H1 (cell line): ENCODE results near the gene PPFIBP2. TPM values are rescaled to one million over a fixed set of nuclear protein-coding genes. Genes with fewer than 3 reads are reported as not detected.

Source experiments
- CTCF ChIA-PET: fragments of 300-600 bp; sonication (Branson Sonifier 250); formaldehyde crosslinking; loops from one replicate; lab custom pipeline; 2021; ENCODE audit not compliant: partially characterized antibody; lab: Charles Lee
- POLR2A ChIA-PET: fragments of 300-600 bp; sonication (Branson Sonifier 250); formaldehyde crosslinking; loops from one replicate; lab custom pipeline; 2021; ENCODE audit warnings: inconsistent platforms; ENCODE audit not compliant: partially characterized antibody; lab: Charles Lee
- DNase-seq, 2 experiments: peaks; one replicate each; pipeline versions ENCODE4 v3.0.0 to v3.0.0-alpha.2; 2010 to 2022; ENCODE audit warnings: low spot score in 2 of 2, low read depth in 1 of 2, mixed read lengths in 1 of 2
- FAIRE-seq: peaks from 2 replicates; lab custom pipeline; 2011; peaks lifted over from hg19 to GRCh38; lab: Jason Lieb, UNC
- H2AFZ ChIP-seq: 2 replicates; pipeline ENCODE4 v1.8.1; 2012; ENCODE audit warnings: low read length, inconsistent platforms
- H2AK5ac ChIP-seq: 2 replicates; pipeline ENCODE4 v1.6.1; 2013; ENCODE audit warnings: low read depth, low read length
- H2BK120ac ChIP-seq: replicated peaks from 2 replicates; pipeline ENCODE3; 2013; ENCODE audit warnings: low read depth, low read length, inconsistent platforms
- H2BK12ac ChIP-seq: 2 replicates; pipeline ENCODE4 v1.6.1; 2013; ENCODE audit warnings: low read depth, low read length
- H2BK15ac ChIP-seq: 2 replicates; pipeline ENCODE4 v1.6.1; 2013; ENCODE audit warnings: low read length
- H2BK20ac ChIP-seq: 2 replicates; pipeline ENCODE4 v1.6.1; 2013; ENCODE audit warnings: low read length
- H2BK5ac ChIP-seq: 2 replicates; pipeline ENCODE4 v1.6.1; 2013; ENCODE audit warnings: low read depth, low read length
- H3K14ac ChIP-seq: 2 replicates; pipeline ENCODE4 v1.6.1; 2013; ENCODE audit warnings: inconsistent platforms; ENCODE audit not compliant: insufficient read length
- H3K18ac ChIP-seq: 2 replicates; pipeline ENCODE4 v1.6.1; 2013; ENCODE audit warnings: low read length; ENCODE audit errors: extremely low read depth
- H3K23ac ChIP-seq: 2 replicates; pipeline ENCODE4 v1.6.1; 2013; ENCODE audit warnings: inconsistent platforms; ENCODE audit not compliant: insufficient read length
- H3K23me2 ChIP-seq: 2 replicates; pipeline ENCODE4 v1.6.1; 2013; ENCODE audit warnings: low read depth, low read length
- H3K27ac ChIP-seq: 2 replicates; pipeline ENCODE4 v1.6.1; 2011; ENCODE audit warnings: low read depth, low read length, inconsistent platforms
- H3K27me3 ChIP-seq, 4 experiments: replicated peaks in 1 of 4; 1 replicate in 1 of 4; 2 replicates in 3 of 4; pipeline versions ENCODE4 v1.6.1 to v1.8.1; 2011 to 2013; ENCODE audit warnings: low read length in 3 of 4, mild to moderate bottlenecking in 3 of 4, inconsistent platforms in 2 of 4, mixed read lengths in 2 of 4, moderate library complexity in 1 of 4; ENCODE audit not compliant: control insufficient read depth in 3 of 4, insufficient read depth in 3 of 4; ENCODE audit errors: extremely low read depth in 1 of 4
- H3K36me3 ChIP-seq, 4 experiments: 2 replicates each; pipeline versions ENCODE4 v1.6.1 to v1.8.1; 2011 to 2013; ENCODE audit warnings: mild to moderate bottlenecking in 4 of 4, low read length in 3 of 4, moderate library complexity in 2 of 4, control low read depth in 1 of 4, inconsistent platforms in 1 of 4; ENCODE audit not compliant: insufficient read depth in 4 of 4, control insufficient read depth in 2 of 4
- H3K4ac ChIP-seq: replicated peaks from 2 replicates; pipeline ENCODE3; 2013; ENCODE audit warnings: low read length, low read depth, mixed read lengths, inconsistent platforms; ENCODE audit not compliant: insufficient read length
- H3K4me1 ChIP-seq, 4 experiments: replicated peaks in 1 of 4; 1 replicate in 1 of 4; 2 replicates in 3 of 4; pipeline versions ENCODE4 v1.6.1 to v1.8.1; 2011 to 2013; ENCODE audit warnings: low read length in 3 of 4, inconsistent platforms in 2 of 4, mixed read lengths in 1 of 4; ENCODE audit not compliant: insufficient read depth in 4 of 4, control insufficient read depth in 3 of 4
- H3K4me2 ChIP-seq, 2 experiments: 2 replicates each; pipeline versions ENCODE4 v1.6.1 to v1.8.1; 2011 to 2013; ENCODE audit warnings: low read depth in 2 of 2, low read length in 2 of 2, control low read depth in 1 of 2, inconsistent platforms in 1 of 2, mild to moderate bottlenecking in 1 of 2; ENCODE audit not compliant: insufficient read depth in 1 of 2
- H3K4me3 ChIP-seq, 4 experiments: fragments of 200-600, 300-600 bp in 1 of 4; sonication (generic), shearing (Covaris generic), sonication (Bioruptor Twin) in 1 of 4; 2 replicates each; pipeline versions ENCODE4 v1.5.1 to v1.8.1; 2011 to 2016; ENCODE audit warnings: low read length in 4 of 4, low read depth in 3 of 4, control low read depth in 2 of 4, inconsistent platforms in 2 of 4, mild to moderate bottlenecking in 2 of 4, mixed read lengths in 1 of 4, moderate library complexity in 1 of 4; ENCODE audit not compliant: insufficient read depth in 2 of 4; ENCODE audit errors: extremely low read depth in 1 of 4
- H3K56ac ChIP-seq: replicated peaks from 2 replicates; pipeline ENCODE3; 2013; ENCODE audit warnings: low read depth, mild to moderate bottlenecking, mixed read lengths, low read length, inconsistent platforms; ENCODE audit not compliant: insufficient read length
- H3K79me1 ChIP-seq: 2 replicates; pipeline ENCODE4 v1.6.1; 2013; ENCODE audit warnings: low read depth, low read length, control low read depth
- H3K79me2 ChIP-seq, 2 experiments: 2 replicates each; pipeline versions ENCODE4 v1.6.1 to v1.8.1; 2012 to 2013; ENCODE audit warnings: low read length in 2 of 2, mild to moderate bottlenecking in 2 of 2, inconsistent platforms in 1 of 2; ENCODE audit not compliant: insufficient read depth in 2 of 2, control insufficient read depth in 1 of 2
- H3K9ac ChIP-seq, 4 experiments: replicated peaks in 1 of 4; 1 replicate in 1 of 4; 2 replicates in 3 of 4; pipeline versions ENCODE4 v1.6.1 to v1.8.1; 2011 to 2013; ENCODE audit warnings: low read depth in 3 of 4, low read length in 3 of 4, control low read depth in 2 of 4, mild to moderate bottlenecking in 2 of 4, moderate library complexity in 2 of 4, inconsistent platforms in 1 of 4; ENCODE audit errors: extremely low read depth in 1 of 4
- H3K9me3 ChIP-seq, 2 experiments: 2 replicates each; pipeline versions ENCODE4 v1.6.1 to v1.8.1; 2012 to 2013; ENCODE audit warnings: mild to moderate bottlenecking in 2 of 2, moderate library complexity in 2 of 2, control low read depth in 1 of 2, inconsistent platforms in 1 of 2, low read depth in 1 of 2, low read length in 1 of 2, mixed read lengths in 1 of 2; ENCODE audit not compliant: insufficient read depth in 2 of 2
- H4K20me1 ChIP-seq, 2 experiments: replicated peaks in 1 of 2; 2 replicates each; pipeline versions ENCODE3 to v1.8.1; 2011 to 2013; ENCODE audit warnings: inconsistent platforms in 2 of 2, low read length in 2 of 2, mild to moderate bottlenecking in 1 of 2; ENCODE audit not compliant: insufficient read depth in 2 of 2, control insufficient read depth in 1 of 2
- H4K5ac ChIP-seq: 2 replicates; pipeline ENCODE4 v1.6.1; 2013; ENCODE audit warnings: low read length, low read depth, mixed read lengths, inconsistent platforms; ENCODE audit not compliant: insufficient read length
- H4K8ac ChIP-seq: 2 replicates; pipeline ENCODE4 v1.8.0; 2013; ENCODE audit warnings: mild to moderate bottlenecking, moderate library complexity, low read length, inconsistent platforms; ENCODE audit not compliant: insufficient read depth; ENCODE audit errors: extremely low read depth
- H4K91ac ChIP-seq: replicated peaks from 2 replicates; pipeline ENCODE3; 2013; ENCODE audit warnings: low read length, mixed read lengths, inconsistent platforms; ENCODE audit not compliant: insufficient read length
- HDAC2 ChIP-seq, 2 experiments: fragments of 300-600 bp in 1 of 2; sonication (generic) in 1 of 2; IDR thresholded peaks; 2 replicates each; pipeline ENCODE4 v1.6.1; 2011 to 2012; ENCODE audit warnings: low read depth in 2 of 2, low read length in 2 of 2, mild to moderate bottlenecking in 2 of 2, moderate library complexity in 2 of 2, borderline replicate concordance in 1 of 2, inconsistent platforms in 1 of 2
- NANOG ChIP-seq: IDR thresholded peaks from 2 replicates; pipeline ENCODE4 v1.6.1; 2011; ENCODE audit warnings: low read length, low read depth, mild to moderate bottlenecking, inconsistent platforms; ENCODE audit not compliant: insufficient read depth, poor library complexity, severe bottlenecking
- SIX5 ChIP-seq: IDR thresholded peaks from 2 replicates; pipeline ENCODE4 v1.6.1; 2011; ENCODE audit warnings: mild to moderate bottlenecking, low read depth, low read length
- TAF7 ChIP-seq: optimal IDR thresholded peaks from 2 replicates; pipeline ENCODE3; 2011; ENCODE audit warnings: low read depth, mild to moderate bottlenecking, inconsistent platforms, low read length, moderate library complexity, borderline replicate concordance
- WGBS, 2 experiments: shearing (Covaris generic) in 1 of 2; methylation state at CpG; one replicate each; pipeline versions ENCODE4 v1.1.6 to v1.1.7; 2013 to 2015; ENCODE audit warnings: low lambda C conversion rate in 2 of 2, mixed read lengths in 2 of 2, inconsistent platforms in 1 of 2, low coverage in 1 of 2, missing lambda C conversion rate in 1 of 2; ENCODE audit not compliant: insufficient replicate concordance in 2 of 2, insufficient coverage in 1 of 2, insufficient read length in 1 of 2; ENCODE audit errors: extremely low coverage in 1 of 2, missing lambda C conversion rate in 1 of 2; 5-methylcytosine and 5-hydroxymethylcytosine counted together
- polyA plus RNA-seq, 7 experiments: library from polyadenylated mRNA; depleted of rRNA in 3 of 7; stranded (reverse) in 5 of 7; unstranded in 2 of 7; fragments of >200 nt in 5 of 7; fragments of 200-250 nt in 2 of 7; gene quantifications; 1 replicate in 5 of 7; 2 replicates in 1 of 7; 4 replicates in 1 of 7; pipeline versions ENCODE4 v1.2.1 to v1.2.3, GENCODE V29; 2011 to 2013; ENCODE audit warnings: missing spikeins in 2 of 7, mixed read lengths in 2 of 7
- total RNA-seq: library from RNA; stranded (reverse); fragmentation: NEBNext Ultra II Directional; extraction: Animal tissue kit (Norgen Biotek cat#: 25700); gene quantifications from 2 replicates; pipeline ENCODE4 v1.2.1, GENCODE V29; 2021

PPFIBP2 gene
- total and polyA plus RNA-seq, 2 of the 8 experiments (the other 6 are each of a cell fraction or from before 2014, with no cell fraction given), result 5.5 to 9.8 TPM

DNA sequence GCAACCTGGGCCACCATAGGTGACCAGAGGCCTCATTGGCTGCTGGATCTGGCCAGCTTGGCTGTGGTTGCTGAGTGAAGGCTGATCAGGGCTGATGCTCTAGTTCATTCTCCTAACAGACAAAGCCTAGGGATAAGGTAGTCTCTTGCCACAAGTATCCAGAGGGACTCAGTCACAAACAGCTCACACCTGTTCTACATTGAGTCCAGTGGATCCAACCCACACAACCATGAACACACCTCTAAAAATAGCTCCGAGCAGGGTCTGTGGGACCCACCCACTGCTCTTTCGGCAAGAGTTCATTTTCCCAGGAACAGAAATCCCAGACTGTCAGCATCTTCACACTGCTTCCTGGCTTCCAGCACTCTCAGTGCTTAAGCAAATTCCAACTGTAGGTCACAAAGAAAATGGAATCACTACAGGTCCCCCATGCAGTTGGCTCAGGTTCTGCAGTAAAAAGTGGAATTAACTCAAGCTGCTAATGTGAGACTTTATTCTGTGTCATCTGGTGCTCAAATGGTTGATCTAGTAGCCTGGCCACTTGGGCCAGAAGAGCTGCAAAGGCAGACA, 67.3 kb downstream of the PPFIBP2 start:
- POLR2A ChIA-PET, result no interaction called here
- DNase-seq (no peak), FAIRE-seq (no peak)
- H3K23ac ChIP-seq, result no peak overlapping the region
- H3K56ac ChIP-seq, result no peak overlapping the region
- H3K4me3 ChIP-seq, result no peak overlapping the region
- TF ChIP-seq SIX5, result no peak
- no peak for TF ChIP-seq HDAC2 (IDR thresholded peaks at IDR 0.05; ENCODE audit: borderline replicate concordance in 1 of 2, low read depth in 2 of 2, low read length in 2 of 2)
- no peak for TF ChIP-seq NANOG
- TF ChIP-seq TAF7, result no peak
- no peak overlapping the region for H2BK12ac ChIP-seq
- no peak overlapping the region for H3K4me2 ChIP-seq
- no peak overlapping the region for H2BK120ac ChIP-seq
- H3K9me3 ChIP-seq, result no peaks in the 10 kb centered on the region
- no peaks in the 10 kb centered on the region for H3K79me2 ChIP-seq
- no peaks in the 10 kb centered on the region; the same call in 1 of the 2 replicates for H3K79me1 ChIP-seq
- no peak overlapping the region; the same call in 1 of the 2 replicates for H2AK5ac ChIP-seq
- H4K8ac ChIP-seq, result no peak overlapping the region
- no peak overlapping the region for H2AFZ ChIP-seq
- H3K9ac ChIP-seq, result no peak overlapping the region
- H3K4me1 ChIP-seq, result peaks cover 13 to 24% (median 22%) of the 10 kb centered on the region in 4 experiments
- no peak overlapping the region; the same call in 1 of the 2 replicates for H2BK15ac ChIP-seq
- H4K5ac ChIP-seq, result no peak overlapping the region
- no peak overlapping the region for H3K4ac ChIP-seq
- no peaks in the 10 kb centered on the region for H3K36me3 ChIP-seq
- H2BK20ac ChIP-seq, result no peak overlapping the region
- no peak overlapping the region for H4K91ac ChIP-seq
- H3K23me2 ChIP-seq, result peaks cover 3% of the 10 kb centered on the region; the same call in 1 of the 2 replicates
- no peak overlapping the region for H3K27ac ChIP-seq
- H3K14ac ChIP-seq, result no peak overlapping the region
- H3K18ac ChIP-seq, result no peak overlapping the region
- CTCF ChIA-PET, result interaction anchor here (0.7 to 19.5 kb wide), 7 partner anchors 10 to 234 kb away, joined by 3 to 325 read pairs (median 4); no protein-coding TSS in a partner anchor
- H3K27me3 ChIP-seq, result no peaks in the 10 kb centered on the region
- no peak overlapping the region for H2BK5ac ChIP-seq
- no peaks in the 10 kb centered on the region for H4K20me1 ChIP-seq
- WGBS, 2 experiments, result 76% methylated on average over 2 of the region's 2 CpGs; no CpG with 5 or more reads in 1 of the 2 experiments
